GM20000 (cell line): ENCODE results near the gene SLC19A1.

Experiments
- DNase-seq: peaks from one replicate; pipeline ENCODE4 v3.0.0; 2012; ENCODE audit warnings: low spot score
- CTCF ChIP-seq: IDR thresholded peaks from 2 replicates; pipeline ENCODE4 v1.5.1; 2012; ENCODE audit warnings: mild to moderate bottlenecking, control low read depth; ENCODE audit errors: extremely low read depth, missing control alignments

Gene SLC19A1

GRCh38 chr21:45449658-45450422, 92.4 kb downstream of the SLC19A1 start:
- no peak for DNase-seq
- no peak for TF ChIP-seq CTCF

GRCh38 chr21:45448810-45449657, 93.2 kb downstream of the SLC19A1 start:
- no peak for TF ChIP-seq CTCF
- DNase-seq: no peak

GRCh38 chr21:45448283-45448809, 93.9 kb downstream of the SLC19A1 start:
- TF ChIP-seq CTCF: no peak
- DNase-seq: no peak
